Measurements from ENCODE around the gene GALNT15.

Gene GALNT15

GRCh38 chr3:16240229-16241023, 65.9 kb downstream of the GALNT15 start:
- Histone ChIP-seq H3K27ac (ENCODE audit: low read depth, low read length) (peak overlapping the region; percentile 97), H3K36me3 (ENCODE audit: insufficient read depth, low read length) (no peaks in the 10 kb centered on the region), H3K4me3 (ENCODE audit: low read depth, low read length) (peak overlapping the region; percentile 30; the same call in 1 of the 2 replicates), H3K4me1 (ENCODE audit: control insufficient read depth, insufficient read depth, low read length, unreplicated experiment) (peaks cover 40% of the 10 kb centered on the region), H3K79me2 (ENCODE audit: control insufficient read depth, insufficient read depth, low read length, unreplicated experiment) (no peaks in the 10 kb centered on the region), H3K27me3 (ENCODE audit: insufficient read depth, low read length) (no peaks in the 10 kb centered on the region), H2AFZ (ENCODE audit: low read length, unreplicated experiment) (peak overlapping the region; percentile 40)

GRCh38 chr3:16241225-16241624, 66.7 kb downstream of the GALNT15 start:
- H2AFZ ChIP-seq (ENCODE audit: low read length, unreplicated experiment) = no peak overlapping the region
- no peaks in the 10 kb centered on the region for H3K79me2 ChIP-seq (ENCODE audit: control insufficient read depth, insufficient read depth, low read length, unreplicated experiment)
- peaks cover 40% of the 10 kb centered on the region for H3K4me1 ChIP-seq (ENCODE audit: control insufficient read depth, insufficient read depth, low read length, unreplicated experiment)
- H3K4me3 ChIP-seq (ENCODE audit: low read depth, low read length) = no peak overlapping the region
- H3K36me3 ChIP-seq (ENCODE audit: insufficient read depth, low read length) = no peaks in the 10 kb centered on the region
- H3K27me3 ChIP-seq (ENCODE audit: insufficient read depth, low read length) = no peaks in the 10 kb centered on the region
- peak overlapping the region; percentile 97 for H3K27ac ChIP-seq (ENCODE audit: low read depth, low read length)

DNA sequence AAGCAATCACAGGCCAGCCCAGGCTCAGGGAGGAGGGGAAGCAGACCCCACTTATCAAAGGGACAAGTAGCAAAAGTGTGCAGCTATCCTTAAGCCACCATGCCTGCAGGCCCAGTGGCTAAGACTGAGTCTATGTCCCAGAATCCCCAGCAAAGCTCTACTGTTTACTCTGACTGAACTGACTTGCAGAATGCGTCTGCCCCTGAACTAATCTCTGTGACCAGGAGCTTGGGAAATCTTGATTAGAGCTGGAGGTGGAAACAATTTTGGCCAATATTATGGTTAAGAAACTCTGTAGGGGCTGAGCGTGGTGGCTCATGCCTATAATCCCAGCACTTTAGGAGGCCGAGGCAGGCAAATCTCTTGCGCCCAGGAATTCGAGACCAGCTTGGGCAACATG, 67.7 kb downstream of the GALNT15 start:
- Histone ChIP-seq H3K27ac (ENCODE audit: low read depth, low read length) (no peak overlapping the region), H2AFZ (ENCODE audit: low read length, unreplicated experiment) (no peak overlapping the region), H3K36me3 (ENCODE audit: insufficient read depth, low read length) (no peaks in the 10 kb centered on the region), H3K79me2 (ENCODE audit: control insufficient read depth, insufficient read depth, low read length, unreplicated experiment) (no peaks in the 10 kb centered on the region), H3K27me3 (ENCODE audit: insufficient read depth, low read length) (no peaks in the 10 kb centered on the region), H3K4me3 (ENCODE audit: low read depth, low read length) (no peak overlapping the region), H3K4me1 (ENCODE audit: control insufficient read depth, insufficient read depth, low read length, unreplicated experiment) (peaks cover 43% of the 10 kb centered on the region)

- Histone ChIP-seq H3K27ac (ENCODE audit: low read depth, low read length) (no peak overlapping the region), H3K79me2 (ENCODE audit: control insufficient read depth, insufficient read depth, low read length, unreplicated experiment) (no peaks in the 10 kb centered on the region), H3K4me3 (ENCODE audit: low read depth, low read length) (no peak overlapping the region), H3K4me1 (ENCODE audit: control insufficient read depth, insufficient read depth, low read length, unreplicated experiment) (peaks cover 39% of the 10 kb centered on the region), H2AFZ (ENCODE audit: low read length, unreplicated experiment) (no peak overlapping the region), H3K27me3 (ENCODE audit: insufficient read depth, low read length) (no peaks in the 10 kb centered on the region), H3K36me3 (ENCODE audit: insufficient read depth, low read length) (no peaks in the 10 kb centered on the region)
These were observed 69.4 kb downstream of the GALNT15 start for GRCh38 chr3:16243706-16244490.

- H3K4me1 ChIP-seq (ENCODE audit: control insufficient read depth, insufficient read depth, low read length, unreplicated experiment) = peaks cover 23% of the 10 kb centered on the region
- H3K4me3 ChIP-seq (ENCODE audit: low read depth, low read length) = no peak overlapping the region
- H3K36me3 ChIP-seq (ENCODE audit: insufficient read depth, low read length) = no peaks in the 10 kb centered on the region
- H3K79me2 ChIP-seq (ENCODE audit: control insufficient read depth, insufficient read depth, low read length, unreplicated experiment) = no peaks in the 10 kb centered on the region
- no peak overlapping the region for H3K27ac ChIP-seq (ENCODE audit: low read depth, low read length)
- no peak overlapping the region for H2AFZ ChIP-seq (ENCODE audit: low read length, unreplicated experiment)
- H3K27me3 ChIP-seq (ENCODE audit: insufficient read depth, low read length) = no peaks in the 10 kb centered on the region
These were observed 71.1 kb downstream of the GALNT15 start for GRCh38 chr3:16245609-16246008.

GRCh38 chr3:16247282-16248061, 73.0 kb downstream of the GALNT15 start:
- Histone ChIP-seq H3K27me3 (ENCODE audit: insufficient read depth, low read length) (no peaks in the 10 kb centered on the region), H2AFZ (ENCODE audit: low read length, unreplicated experiment) (peak overlapping the region; percentile 20), H3K4me1 (ENCODE audit: control insufficient read depth, insufficient read depth, low read length, unreplicated experiment) (peaks cover 17% of the 10 kb centered on the region), H3K4me3 (ENCODE audit: low read depth, low read length) (no peak overlapping the region), H3K79me2 (ENCODE audit: control insufficient read depth, insufficient read depth, low read length, unreplicated experiment) (no peaks in the 10 kb centered on the region), H3K36me3 (ENCODE audit: insufficient read depth, low read length) (no peaks in the 10 kb centered on the region), H3K27ac (ENCODE audit: low read depth, low read length) (no peak overlapping the region)

- Histone ChIP-seq H3K36me3 (ENCODE audit: insufficient read depth, low read length) (no peaks in the 10 kb centered on the region), H3K27me3 (ENCODE audit: insufficient read depth, low read length) (no peaks in the 10 kb centered on the region), H3K4me3 (ENCODE audit: low read depth, low read length) (no peak overlapping the region), H3K27ac (ENCODE audit: low read depth, low read length) (no peak overlapping the region), H3K4me1 (ENCODE audit: control insufficient read depth, insufficient read depth, low read length, unreplicated experiment) (peaks cover 16% of the 10 kb centered on the region), H2AFZ (ENCODE audit: low read length, unreplicated experiment) (no peak overlapping the region), H3K79me2 (ENCODE audit: control insufficient read depth, insufficient read depth, low read length, unreplicated experiment) (no peaks in the 10 kb centered on the region)
These were observed 74.1 kb downstream of the GALNT15 start for GRCh38 chr3:16248556-16248955.

GRCh38 chr3:16249336-16249735, 74.9 kb downstream of the GALNT15 start:
- peaks cover 9% of the 10 kb centered on the region for H3K4me1 ChIP-seq (ENCODE audit: control insufficient read depth, insufficient read depth, low read length, unreplicated experiment)
- no peak overlapping the region for H2AFZ ChIP-seq (ENCODE audit: low read length, unreplicated experiment)
- no peak overlapping the region for H3K27ac ChIP-seq (ENCODE audit: low read depth, low read length)
- H3K36me3 ChIP-seq (ENCODE audit: insufficient read depth, low read length) = no peaks in the 10 kb centered on the region
- no peaks in the 10 kb centered on the region for H3K27me3 ChIP-seq (ENCODE audit: insufficient read depth, low read length)
- H3K79me2 ChIP-seq (ENCODE audit: control insufficient read depth, insufficient read depth, low read length, unreplicated experiment) = no peaks in the 10 kb centered on the region
- no peak overlapping the region for H3K4me3 ChIP-seq (ENCODE audit: low read depth, low read length)

- H3K4me3 ChIP-seq (ENCODE audit: low read depth, low read length) = no peak overlapping the region
These were observed 75.4 kb downstream of the GALNT15 start for GRCh38 chr3:16249886-16250285.

GRCh38 chr3:16251316-16252085, 77.0 kb downstream of the GALNT15 start:
- Histone ChIP-seq H3K36me3 (ENCODE audit: insufficient read depth, low read length) (no peaks in the 10 kb centered on the region), H3K4me3 (ENCODE audit: low read depth, low read length) (no peak overlapping the region), H3K27ac (ENCODE audit: low read depth, low read length) (no peak overlapping the region), H2AFZ (ENCODE audit: low read length, unreplicated experiment) (no peak overlapping the region), H3K4me1 (ENCODE audit: control insufficient read depth, insufficient read depth, low read length, unreplicated experiment) (peaks cover 4% of the 10 kb centered on the region), H3K27me3 (ENCODE audit: insufficient read depth, low read length) (no peaks in the 10 kb centered on the region), H3K79me2 (ENCODE audit: control insufficient read depth, insufficient read depth, low read length, unreplicated experiment) (no peaks in the 10 kb centered on the region)

More at GRCh38 chr3:16249886-16250285, 75.4 kb downstream of the GALNT15 start:
- H2AFZ ChIP-seq (ENCODE audit: low read length, unreplicated experiment) = no peak overlapping the region
- H3K27me3 ChIP-seq (ENCODE audit: insufficient read depth, low read length) = no peaks in the 10 kb centered on the region
- no peaks in the 10 kb centered on the region for H3K79me2 ChIP-seq (ENCODE audit: control insufficient read depth, insufficient read depth, low read length, unreplicated experiment)
- no peaks in the 10 kb centered on the region for H3K36me3 ChIP-seq (ENCODE audit: insufficient read depth, low read length)
- H3K27ac ChIP-seq (ENCODE audit: low read depth, low read length) = no peak overlapping the region
- H3K4me1 ChIP-seq (ENCODE audit: control insufficient read depth, insufficient read depth, low read length, unreplicated experiment) = peaks cover 4% of the 10 kb centered on the region
